ENCODE data around the gene NR2F1-AS1.

GRCh38 chr5:93404246-93404645, 176.8 kb downstream of the NR2F1-AS1 start:
- TF ChIP-seq CTCF (IDR thresholded peaks at IDR 0.05; ENCODE audit: low read depth, low read length, missing input control) (no peak), TAF1 (conservative IDR thresholded peaks at IDR 0.05) (no peak), JUND (IDR thresholded peaks at IDR 0.05) (no peak), EGR1 (IDR thresholded peaks at IDR 0.05; ENCODE audit: low read depth in 2 of 2) (no peak)
